ENCODE measurements around the gene PDXDC1.
A peak's percentile ranks its signal among the peaks of the same experiment; 100 is the strongest.
"Not testable (repeated sequence)": the region's sequence is repeated elsewhere in the genome, so short reads cannot be mapped to it uniquely, and the experiment has no call there.

Gene PDXDC1

DNA sequence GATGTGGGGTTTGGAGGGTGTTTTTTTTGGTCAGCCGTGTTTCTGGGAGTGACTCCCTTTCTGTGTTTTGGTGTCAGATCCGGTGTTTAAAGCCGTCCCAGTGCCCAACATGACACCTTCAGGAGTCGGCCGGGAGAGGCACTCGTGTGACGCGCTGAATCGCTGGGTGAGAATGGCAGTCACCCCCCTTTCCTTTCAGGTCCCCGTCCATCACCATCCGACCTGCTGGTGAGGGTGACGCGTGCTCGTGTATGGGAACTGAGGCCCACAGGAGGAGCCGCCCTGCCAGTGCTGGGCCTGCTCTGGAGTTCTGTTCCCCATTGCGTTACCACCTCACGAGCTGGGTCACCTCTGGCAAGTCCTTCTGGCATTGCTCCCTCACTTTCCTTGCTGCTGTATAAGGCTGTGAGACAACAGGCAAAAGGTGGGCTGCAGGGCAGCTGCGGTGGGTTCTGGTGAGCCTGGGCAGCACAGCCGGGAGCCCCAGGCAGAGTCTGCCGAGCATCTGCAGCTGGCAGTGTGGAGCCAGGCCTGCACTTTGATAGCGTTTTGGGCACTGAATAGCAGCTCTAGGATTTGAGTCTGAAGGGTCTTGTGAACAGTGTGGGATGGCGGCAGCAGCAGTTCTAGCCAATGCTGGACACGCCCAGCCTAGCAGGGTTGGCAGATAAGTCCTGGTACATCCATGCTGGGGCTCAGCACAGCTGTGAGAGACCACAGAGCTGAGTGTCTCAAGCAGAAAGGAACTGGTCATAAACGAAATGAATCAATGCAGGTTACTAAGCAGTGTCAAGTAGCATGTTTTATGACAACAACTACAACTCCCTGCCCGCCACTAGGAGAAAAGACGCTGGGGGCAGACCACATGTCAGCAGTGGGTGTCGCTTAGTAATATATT, 54.2 kb downstream of the PDXDC1 start:
- DNase-seq (ENCODE audit: low read depth); in situ Hi-C loops (cut with HindIII; ENCODE audit: low sequenced_read_pairs); H3K4me3 ChIP-seq (ENCODE audit: low read depth, low read length): not testable (repeated sequence)

DNA sequence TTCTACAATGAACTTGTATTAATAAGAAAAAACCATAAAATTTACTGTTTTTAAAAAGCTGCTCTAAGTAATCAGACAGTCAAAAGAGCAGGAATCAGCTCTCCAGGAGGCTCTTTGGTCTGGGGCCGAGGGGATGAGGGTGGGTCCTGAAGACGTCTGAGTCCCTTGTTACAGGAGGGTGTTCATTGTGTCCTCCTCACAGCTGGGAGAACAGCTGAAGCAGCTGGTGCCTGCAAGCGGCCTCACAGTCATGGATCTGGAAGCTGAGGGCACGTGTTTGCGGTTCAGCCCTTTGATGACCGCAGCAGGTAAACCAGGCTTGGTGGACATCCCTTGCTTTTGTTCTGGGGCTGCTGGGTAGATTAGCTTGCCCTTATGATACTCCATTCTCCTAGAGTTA, 54.9 kb downstream of the PDXDC1 start:
- H3K4me3 ChIP-seq (ENCODE audit: low read depth, low read length); DNase-seq (ENCODE audit: low read depth); in situ Hi-C loops (cut with HindIII; ENCODE audit: low sequenced_read_pairs): not testable (repeated sequence)

DNA sequence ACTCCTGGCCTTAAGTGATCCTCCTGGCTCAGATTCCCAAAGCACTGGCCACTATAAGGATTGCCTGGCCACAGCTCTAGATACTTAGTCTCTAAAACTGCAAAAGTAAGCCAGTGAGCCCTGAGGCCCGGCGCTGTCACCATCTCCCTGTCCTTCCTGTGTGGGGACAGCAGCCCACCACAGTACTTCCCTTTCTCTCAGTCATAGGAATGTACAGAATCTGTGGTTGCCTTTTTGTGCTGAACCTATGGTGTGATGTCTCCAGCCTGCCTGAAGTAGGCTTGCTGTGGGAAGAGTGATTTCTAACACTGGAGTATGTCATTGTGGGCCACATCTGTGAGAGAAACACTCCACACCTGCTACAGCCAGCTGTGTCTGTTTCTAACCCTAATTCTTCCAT, 56.4 kb downstream of the PDXDC1 start:
- H3K4me3 ChIP-seq (ENCODE audit: low read depth, low read length), result no peak overlapping the region
- TF ChIP-seq, protein P1, sequence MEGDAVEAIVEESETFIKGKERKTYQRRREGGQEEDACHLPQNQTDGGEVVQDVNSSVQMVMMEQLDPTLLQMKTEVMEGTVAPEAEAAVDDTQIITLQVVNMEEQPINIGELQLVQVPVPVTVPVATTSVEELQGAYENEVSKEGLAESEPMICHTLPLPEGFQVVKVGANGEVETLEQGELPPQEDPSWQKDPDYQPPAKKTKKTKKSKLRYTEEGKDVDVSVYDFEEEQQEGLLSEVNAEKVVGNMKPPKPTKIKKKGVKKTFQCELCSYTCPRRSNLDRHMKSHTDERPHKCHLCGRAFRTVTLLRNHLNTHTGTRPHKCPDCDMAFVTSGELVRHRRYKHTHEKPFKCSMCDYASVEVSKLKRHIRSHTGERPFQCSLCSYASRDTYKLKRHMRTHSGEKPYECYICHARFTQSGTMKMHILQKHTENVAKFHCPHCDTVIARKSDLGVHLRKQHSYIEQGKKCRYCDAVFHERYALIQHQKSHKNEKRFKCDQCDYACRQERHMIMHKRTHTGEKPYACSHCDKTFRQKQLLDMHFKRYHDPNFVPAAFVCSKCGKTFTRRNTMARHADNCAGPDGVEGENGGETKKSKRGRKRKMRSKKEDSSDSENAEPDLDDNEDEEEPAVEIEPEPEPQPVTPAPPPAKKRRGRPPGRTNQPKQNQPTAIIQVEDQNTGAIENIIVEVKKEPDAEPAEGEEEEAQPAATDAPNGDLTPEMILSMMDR (IDR thresholded peaks at IDR 0.05; ENCODE audit: low read depth, low read length, missing control alignments), result no peak
- DNase-seq (ENCODE audit: low read depth), result no peak
- in situ Hi-C loops (cut with HindIII; ENCODE audit: low sequenced_read_pairs), result no loop called here

DNA sequence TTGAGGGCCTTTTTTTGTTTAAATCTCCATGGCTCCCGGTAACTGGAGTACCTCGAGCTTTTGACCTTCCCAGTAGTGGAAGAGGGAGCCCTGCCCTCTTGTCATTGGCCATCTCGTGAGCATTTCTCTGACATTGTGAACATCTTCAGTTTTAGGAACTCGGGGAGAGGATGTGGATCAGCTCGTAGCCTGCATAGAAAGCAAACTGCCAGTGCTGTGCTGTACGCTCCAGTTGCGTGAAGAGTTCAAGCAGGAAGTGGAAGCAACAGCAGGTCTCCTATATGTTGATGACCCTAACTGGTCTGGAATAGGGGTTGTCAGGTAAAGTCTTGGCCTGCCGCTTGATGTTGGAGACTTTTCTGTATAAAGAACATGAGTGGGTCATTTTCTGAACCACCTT, 56.8 kb downstream of the PDXDC1 start:
- DNase-seq (ENCODE audit: low read depth), result no peak
- in situ Hi-C loops (cut with HindIII; ENCODE audit: low sequenced_read_pairs), result no loop called here
- TF ChIP-seq, protein P1 (IDR thresholded peaks at IDR 0.05; ENCODE audit: low read depth, low read length, missing control alignments), result no peak
- no peak overlapping the region for H3K4me3 ChIP-seq (ENCODE audit: low read depth, low read length)

DNA sequence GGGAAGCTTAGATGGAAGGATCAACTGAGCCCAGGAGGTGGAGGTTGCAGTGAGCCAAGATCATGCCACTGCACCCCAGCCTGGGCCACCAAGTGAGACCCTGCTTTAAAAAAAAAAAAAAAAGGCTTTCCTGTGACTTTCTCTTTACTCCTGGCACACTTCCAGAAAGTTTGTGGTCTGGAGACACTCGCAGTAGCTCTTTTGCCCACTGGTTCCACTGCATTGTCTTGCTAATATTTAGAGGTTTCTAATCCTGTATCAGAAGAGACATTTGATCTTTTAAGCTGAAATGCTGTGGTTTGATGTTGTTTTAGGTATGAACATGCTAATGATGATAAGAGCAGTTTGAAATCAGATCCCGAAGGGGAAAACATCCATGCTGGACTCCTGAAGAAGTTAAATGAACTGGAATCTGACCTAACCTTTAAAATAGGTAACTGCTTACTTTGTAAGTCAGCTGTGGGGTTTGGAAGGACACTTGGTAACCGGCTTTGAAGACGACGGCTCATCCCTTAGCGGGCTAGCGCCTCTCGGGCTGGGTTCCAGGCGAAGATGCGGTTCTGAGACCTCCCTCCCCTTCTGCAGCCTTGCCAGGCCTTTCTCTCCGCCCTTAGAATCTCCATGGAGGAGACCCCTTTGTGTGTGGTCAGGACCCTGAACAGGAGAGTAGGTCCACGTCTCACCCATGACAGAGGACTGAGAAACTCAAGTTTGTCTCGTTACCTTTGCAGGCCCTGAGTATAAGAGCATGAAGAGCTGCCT, 57.9 kb downstream of the PDXDC1 start:
- peak; percentile 42 for DNase-seq (ENCODE audit: low read depth)
- H3K4me3 ChIP-seq (ENCODE audit: low read depth, low read length), result no peak overlapping the region
- in situ Hi-C loops (cut with HindIII; ENCODE audit: low sequenced_read_pairs), result no loop called here
- TF ChIP-seq, protein P1 (IDR thresholded peaks at IDR 0.05; ENCODE audit: low read depth, low read length, missing control alignments), result no peak

DNA sequence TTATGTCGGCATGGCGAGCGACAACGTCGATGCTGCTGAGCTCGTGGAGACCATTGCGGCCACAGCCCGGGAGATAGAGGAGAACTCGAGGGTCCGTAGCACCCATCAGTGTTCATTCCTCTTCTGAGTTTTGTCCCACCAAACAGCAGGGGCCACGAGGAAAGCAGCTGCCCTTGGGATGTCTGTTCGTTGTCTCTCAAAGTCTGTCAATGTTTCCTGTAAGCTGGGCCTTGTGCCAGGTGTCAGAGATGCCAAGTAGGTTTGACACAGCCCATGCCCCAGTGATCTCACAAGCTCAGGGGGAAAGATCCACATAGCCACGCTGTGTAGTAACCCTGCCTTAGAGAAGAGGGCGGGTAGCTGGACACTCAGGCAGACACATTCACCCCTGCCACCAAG, 58.5 kb downstream of the PDXDC1 start:
- no peak overlapping the region for H3K4me3 ChIP-seq (ENCODE audit: low read depth, low read length)
- in situ Hi-C loops (cut with HindIII; ENCODE audit: low sequenced_read_pairs), result no loop called here
- TF ChIP-seq, protein P1 (IDR thresholded peaks at IDR 0.05; ENCODE audit: low read depth, low read length, missing control alignments), result no peak
- no peak for DNase-seq (ENCODE audit: low read depth)

DNA sequence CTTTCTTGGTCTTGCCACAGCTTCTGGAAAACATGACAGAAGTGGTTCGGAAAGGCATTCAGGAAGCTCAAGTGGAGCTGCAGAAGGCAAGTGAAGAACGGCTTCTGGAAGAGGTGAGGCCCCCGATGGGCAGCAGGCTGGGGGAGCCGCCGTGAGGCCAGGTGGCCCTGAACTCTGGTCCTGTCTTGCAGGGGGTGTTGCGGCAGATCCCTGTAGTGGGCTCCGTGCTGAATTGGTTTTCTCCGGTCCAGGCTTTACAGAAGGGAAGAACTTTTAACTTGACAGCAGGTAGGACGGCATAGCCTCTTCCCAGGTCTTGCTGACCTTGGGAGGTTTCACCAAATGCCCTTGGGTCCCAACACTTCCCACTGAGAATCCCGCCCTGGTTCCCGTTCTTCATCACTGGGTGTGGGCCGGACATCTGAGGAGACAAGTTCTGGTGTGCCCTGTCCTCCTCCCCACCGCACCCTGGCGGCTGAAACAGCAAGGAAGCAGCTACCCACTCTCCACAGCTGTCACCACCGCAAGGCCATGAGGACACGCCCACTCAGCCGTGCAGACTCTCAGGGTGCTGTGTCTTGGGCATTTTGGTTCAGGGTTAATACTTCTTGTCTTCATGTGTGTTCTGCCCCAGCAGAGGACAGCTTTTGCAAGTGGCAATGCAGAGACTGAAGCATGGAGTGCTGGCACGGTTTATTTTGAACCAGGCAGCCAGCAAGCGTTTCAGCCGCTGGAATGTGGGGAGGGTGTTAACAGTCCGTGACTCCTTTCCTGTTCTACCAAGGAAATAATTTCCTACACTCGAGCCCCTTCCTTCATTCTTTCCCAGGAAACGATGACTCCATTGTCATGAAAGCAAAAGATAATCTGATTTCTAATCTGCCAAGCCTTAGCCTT, 59.7 kb downstream of the PDXDC1 start:
- H3K4me3 ChIP-seq (ENCODE audit: low read depth, low read length), result no peak overlapping the region
- no peak for DNase-seq (ENCODE audit: low read depth)
- in situ Hi-C loops (cut with HindIII; ENCODE audit: low sequenced_read_pairs), result no loop called here
- TF ChIP-seq, protein P1 (IDR thresholded peaks at IDR 0.05; ENCODE audit: low read depth, low read length, missing control alignments), result no peak

All from astrocyte of the cerebellum (primary cell).